Measurements from ENCODE around the gene EXOC6.

GRCh38 chr10:92829786-92830377 is 18.4 kb upstream of the EXOC6 start:
- no peak for TF ChIP-seq CTCF (IDR thresholded peaks at IDR 0.05; ENCODE audit: poor library complexity, severe bottlenecking)
- no peak for TF ChIP-seq POLR2AphosphoS5 (IDR thresholded peaks at IDR 0.05)
- TF ChIP-seq REST (IDR thresholded peaks at IDR 0.05; ENCODE audit: borderline replicate concordance) = no peak
- TF ChIP-seq EZH2 (IDR thresholded peaks at IDR 0.05; ENCODE audit: borderline replicate concordance, insufficient read depth, low read length, poor library complexity, severe bottlenecking) = no peak
- TF ChIP-seq MXI1 (conservative IDR thresholded peaks at IDR 0.05; ENCODE audit: poor library complexity, severe bottlenecking) = no peak
- TF ChIP-seq EP300 (conservative IDR thresholded peaks at IDR 0.05; ENCODE audit: poor library complexity, severe bottlenecking) = no peak
- no peak for TF ChIP-seq TAF1 (IDR thresholded peaks at IDR 0.05; ENCODE audit: low read depth)

Data from neural cell (in vitro differentiated cells).